A172 (cell line): ENCODE results near the gene ART1. TPM values are rescaled to one million over a fixed set of nuclear protein-coding genes. Genes with fewer than 3 reads are reported as not detected.

Source experiments
- total RNA-seq: library from RNA; depleted of rRNA; stranded (reverse); fragments of >200 nt; shearing (Covaris generic); gene quantifications from 2 replicates; pipeline ENCODE4 v1.2.3, GENCODE V29; 2014; rRNA removed

Gene ART1
- total RNA-seq, 1 experiment from 2014 or later = not detected

Other genes with a start within 250 kb of the ART1 start
- gene ART5, start 3.1 kb upstream of the ART1 start, total RNA-seq = 0.31 TPM in 1 of 2 replicates, not detected in the other
- gene CHRNA10, start 26.3 kb downstream of the ART1 start, total RNA-seq = 0.28 and 2.0 TPM in 2 replicates
- gene NUP98, start 152.4 kb downstream of the ART1 start, total RNA-seq = 96.6 and 104 TPM in 2 replicates
- 15.4 and 16.6 TPM in 2 replicates for gene PGAP2, start 163.4 kb downstream of the ART1 start, total RNA-seq
- gene RHOG, start 195.8 kb downstream of the ART1 start, total RNA-seq = 40.6 and 50.9 TPM in 2 replicates
- 23.6 and 27.1 TPM in 2 replicates for gene STIM1, start 210.5 kb downstream of the ART1 start, total RNA-seq